Mesodermal cell (in vitro differentiated cells): Measurements from ENCODE around the gene PPP1R9A. TPM values are rescaled to one million over a fixed set of nuclear protein-coding genes. Genes with fewer than 3 reads are reported as not detected.

ENCODE experiments used
- H3K27ac ChIP-seq: 2 replicates; pipeline ENCODE4 v1.7.0; 2013; ENCODE audit warnings: mild to moderate bottlenecking, low read depth, low read length, moderate library complexity; ENCODE audit not compliant: severe bottlenecking
- H3K36me3 ChIP-seq: 2 replicates; pipeline ENCODE4 v1.7.1; 2013; ENCODE audit warnings: mild to moderate bottlenecking, low read length, moderate library complexity; ENCODE audit not compliant: control insufficient read depth, insufficient read depth
- H3K4me1 ChIP-seq: one replicate; pipeline ENCODE4 v1.7.1; 2013; ENCODE audit warnings: mild to moderate bottlenecking, low read length; ENCODE audit not compliant: insufficient read depth, control insufficient read depth, poor library complexity, severe bottlenecking
- H3K4me3 ChIP-seq: 2 replicates; pipeline ENCODE4 v1.7.0; 2013; ENCODE audit warnings: low read length, control low read depth, mild to moderate bottlenecking; ENCODE audit not compliant: insufficient read depth, poor library complexity, severe bottlenecking; ENCODE audit errors: extremely low read depth
- H3K9me3 ChIP-seq: 2 replicates; pipeline ENCODE4 v1.7.1; 2013; ENCODE audit warnings: mild to moderate bottlenecking, low read length, moderate library complexity; ENCODE audit not compliant: control insufficient read depth
- WGBS, 2 experiments: methylation state at CpG; one replicate each; pipeline ENCODE4 v1.1.5; 2013; ENCODE audit warnings: missing lambda C conversion rate in 2 of 2; ENCODE audit not compliant: insufficient coverage in 2 of 2; 5-methylcytosine and 5-hydroxymethylcytosine counted together
- polyA plus RNA-seq, 2 experiments: library from polyadenylated mRNA; stranded (reverse); fragments of 50-300 nt; gene quantifications; one replicate each; pipeline ENCODE4 v1.2.3, GENCODE V29; 2013

PPP1R9A gene
- 2.3 TPM for polyA plus RNA-seq (2013, experiment 1 of 2)
- polyA plus RNA-seq (2013, experiment 2 of 2) = 1.2 TPM

GRCh38 chr7:94907026-94907810 lies at the start of gene PPP1R9A:
TSS of gene PPP1R9A (plus strand) at chr7:94907594. CDS start at chr7:94910114, 2,520 bp downstream.
- H3K4me1 ChIP-seq = no peaks in the 10 kb centered on the region
- H3K36me3 ChIP-seq = no peaks in the 10 kb centered on the region
- H3K27ac ChIP-seq = peak within 1 kb of the TSS; percentile 43
- 8 to 16% methylated on average over 28 to 30 of the region's 36 CpGs for WGBS, 2 experiments
- no peaks in the 10 kb centered on the region for H3K9me3 ChIP-seq
- H3K4me3 ChIP-seq = peak within 1 kb of the TSS; percentile 55

GRCh38 chr7:94871132-94871531 lies 36.3 kb upstream of the PPP1R9A start:
- Histone ChIP-seq H3K36me3 (no peaks in the 10 kb centered on the region), H3K27ac (no peak overlapping the region), H3K4me1 (no peaks in the 10 kb centered on the region), H3K4me3 (no peak overlapping the region), H3K9me3 (no peaks in the 10 kb centered on the region)

GRCh38 chr7:94873239-94873638 lies 34.2 kb upstream of the PPP1R9A start:
- Histone ChIP-seq H3K9me3 (peaks cover 6% of the 10 kb centered on the region), H3K36me3 (no peaks in the 10 kb centered on the region), H3K4me3 (no peak overlapping the region), H3K27ac (no peak overlapping the region), H3K4me1 (no peaks in the 10 kb centered on the region)
- 86 to 94% methylated on average over 1 to 2 of the region's 3 CpGs for WGBS, 2 experiments

GRCh38 chr7:94874036-94874785 lies 33.2 kb upstream of the PPP1R9A start:
- Histone ChIP-seq H3K36me3 (no peaks in the 10 kb centered on the region), H3K27ac (no peak overlapping the region), H3K9me3 (peaks cover 12% of the 10 kb centered on the region), H3K4me3 (no peak overlapping the region), H3K4me1 (no peaks in the 10 kb centered on the region)
- WGBS, 2 experiments = 89 to 90% methylated on average over 1 to 3 of the region's 5 CpGs

GRCh38 chr7:94875201-94875600 lies 32.2 kb upstream of the PPP1R9A start:
- Histone ChIP-seq H3K27ac (no peak overlapping the region), H3K4me3 (no peak overlapping the region), H3K4me1 (no peaks in the 10 kb centered on the region), H3K9me3 (peaks cover 12% of the 10 kb centered on the region), H3K36me3 (no peaks in the 10 kb centered on the region)

- peaks cover 12% of the 10 kb centered on the region for H3K9me3 ChIP-seq
- H3K27ac ChIP-seq = no peak overlapping the region
- H3K4me1 ChIP-seq = no peaks in the 10 kb centered on the region
- 92 to 96% methylated on average over 4 to 7 of the region's 11 CpGs for WGBS, 2 experiments
- H3K4me3 ChIP-seq = no peak overlapping the region
- H3K36me3 ChIP-seq = no peaks in the 10 kb centered on the region
Observed at GRCh38 chr7:94877731-94878670, 29.4 kb upstream of the PPP1R9A start.

GRCh38 chr7:94882891-94883290 lies 24.5 kb upstream of the PPP1R9A start:
- H3K27ac ChIP-seq = no peak overlapping the region
- H3K4me1 ChIP-seq = no peaks in the 10 kb centered on the region
- no peaks in the 10 kb centered on the region for H3K36me3 ChIP-seq
- WGBS, 2 experiments = 86% methylated on average over 1 of the region's 2 CpGs; no CpG with 5 or more reads in 1 of the 2 experiments
- H3K9me3 ChIP-seq = peaks cover 9% of the 10 kb centered on the region
- no peak overlapping the region for H3K4me3 ChIP-seq

GRCh38 chr7:94883616-94884015 lies 23.8 kb upstream of the PPP1R9A start:
- no peak overlapping the region for H3K4me3 ChIP-seq
- no peaks in the 10 kb centered on the region for H3K36me3 ChIP-seq
- H3K27ac ChIP-seq = no peak overlapping the region
- no peaks in the 10 kb centered on the region for H3K4me1 ChIP-seq
- H3K9me3 ChIP-seq = peaks cover 2% of the 10 kb centered on the region
- 50% methylated on average over 1 of the region's 1 CpG; no CpG with 5 or more reads in 1 of the 2 experiments for WGBS, 2 experiments

- H3K9me3 ChIP-seq = no peaks in the 10 kb centered on the region
- H3K4me1 ChIP-seq = no peaks in the 10 kb centered on the region
- no peak overlapping the region for H3K27ac ChIP-seq
- H3K36me3 ChIP-seq = no peaks in the 10 kb centered on the region
- no peak overlapping the region for H3K4me3 ChIP-seq
- 73 to 100% methylated on average over 1 to 3 of the region's 5 CpGs for WGBS, 2 experiments
Observed at GRCh38 chr7:94888551-94888950, 18.8 kb upstream of the PPP1R9A start.

- Histone ChIP-seq H3K4me3 (no peak overlapping the region), H3K4me1 (no peaks in the 10 kb centered on the region), H3K36me3 (no peaks in the 10 kb centered on the region), H3K27ac (no peak overlapping the region), H3K9me3 (no peaks in the 10 kb centered on the region)
- 60 to 67% methylated on average over 1 of the region's 2 CpGs for WGBS, 2 experiments
Observed at GRCh38 chr7:94888995-94889523, 18.3 kb upstream of the PPP1R9A start.
